ENCODE data around the gene MNAT1. TPM values are rescaled to one million over a fixed set of nuclear protein-coding genes. Genes with fewer than 3 reads are reported as not detected.
"Not testable (repeated sequence)": the region's sequence is repeated elsewhere in the genome, so short reads cannot be mapped to it uniquely, and the experiment has no call there.

The MNAT1 gene
- total RNA-seq, 2 donors from 2014 or later, result 20.2 to 29.7 TPM

GRCh38 chr14:60721326-60722106, 13.0 kb upstream of the MNAT1 start:
- peaks cover 0 to 20% of the 10 kb centered on the region in 2 donors for H3K4me1 ChIP-seq
- no peaks in the 10 kb centered on the region for H3K9me3 ChIP-seq
- no peaks in the 10 kb centered on the region for H3K27me3 ChIP-seq
- no peak for DNase-seq (ENCODE audit: low spot score)
- peak; percentile 41 to 57 for TF ChIP-seq CTCF (IDR thresholded peaks at IDR 0.05)
- H3K4me3 ChIP-seq, result peak overlapping the region; percentile 79
- H3K36me3 ChIP-seq, result no peaks in the 10 kb centered on the region
- H3K27ac ChIP-seq, result peak overlapping the region in 1 of 2 donors; percentile 81

GRCh38 chr14:60722107-60722356, 12.5 kb upstream of the MNAT1 start:
- Histone ChIP-seq H3K27me3 (no peaks in the 10 kb centered on the region), H3K36me3 (no peaks in the 10 kb centered on the region), H3K4me1 (peaks cover 0 to 20% of the 10 kb centered on the region in 2 donors), H3K27ac (peak overlapping the region in 1 of 2 donors; percentile 81), H3K4me3 (peak overlapping the region; percentile 79), H3K9me3 (no peaks in the 10 kb centered on the region)
- no peak for DNase-seq (ENCODE audit: low spot score)
- no peak for TF ChIP-seq CTCF (IDR thresholded peaks at IDR 0.05)

- TF ChIP-seq CTCF (IDR thresholded peaks at IDR 0.05), result no peak
- Histone ChIP-seq H3K4me3 (peak overlapping the region; percentile 79), H3K4me1 (peaks cover 0 to 20% of the 10 kb centered on the region in 2 donors), H3K27me3 (no peaks in the 10 kb centered on the region), H3K36me3 (no peaks in the 10 kb centered on the region), H3K27ac (peak overlapping the region; percentile 76 to 81), H3K9me3 (no peaks in the 10 kb centered on the region)
- DNase-seq (ENCODE audit: low spot score), result no peak
Observed at GRCh38 chr14:60722357-60723115, 12.0 kb upstream of the MNAT1 start.

GRCh38 chr14:60723116-60723906, 11.2 kb upstream of the MNAT1 start:
- H3K27me3 ChIP-seq, result no peaks in the 10 kb centered on the region
- no peaks in the 10 kb centered on the region for H3K9me3 ChIP-seq
- peak overlapping the region; percentile 76 to 81 for H3K27ac ChIP-seq
- TF ChIP-seq CTCF (IDR thresholded peaks at IDR 0.05), result no peak
- H3K4me1 ChIP-seq, result peaks cover 0 to 20% of the 10 kb centered on the region in 2 donors
- H3K4me3 ChIP-seq, result peak overlapping the region; percentile 79
- DNase-seq (ENCODE audit: low spot score), result no peak
- no peaks in the 10 kb centered on the region for H3K36me3 ChIP-seq

GRCh38 chr14:60723907-60724618, 10.5 kb upstream of the MNAT1 start, which contains the start of gene SIX4:
Gene SIX4 (minus strand): TSS chr14:60724351. CDS start chr14:60724074, 277 bp downstream.
- Histone ChIP-seq H3K27ac (peak within 1 kb of the TSS; percentile 76 to 81), H3K9me3 (no peaks in the 10 kb centered on the region), H3K36me3 (no peaks in the 10 kb centered on the region), H3K27me3 (no peaks in the 10 kb centered on the region), H3K4me1 (peaks cover 0 to 20% of the 10 kb centered on the region in 2 donors), H3K4me3 (peak within 1 kb of the TSS; percentile 79)
- no peak for TF ChIP-seq CTCF (IDR thresholded peaks at IDR 0.05)
- DNase-seq (ENCODE audit: low spot score), result peak; percentile 69

GRCh38 chr14:60731291-60731690, 3.3 kb upstream of the MNAT1 start:
- not testable (repeated sequence) for H3K4me3 ChIP-seq; H3K36me3 ChIP-seq; DNase-seq (ENCODE audit: low spot score); H3K27ac ChIP-seq; H3K27me3 ChIP-seq; H3K9me3 ChIP-seq
- peaks cover 0 to 18% of the 10 kb centered on the region in 2 donors for H3K4me1 ChIP-seq

All from right atrium auricular region (tissue), 2 donors.